GM23338 (cell line): ENCODE data around the gene RPRML. TPM values are rescaled to one million over a fixed set of nuclear protein-coding genes. Genes with fewer than 3 reads are reported as not detected.
"Not testable (repeated sequence)": the region's sequence is repeated elsewhere in the genome, so short reads cannot be mapped to it uniquely, and the experiment has no call there.

Experiments
- ATAC-seq: fragments of 200-7000 bp; cut with Tn5 transposase; 3 replicates; pipeline ENCODE4 v1.9.1; 2020
- DNase-seq: peaks from one replicate; pipeline ENCODE4 v3.0.0-alpha.2; 2015; ENCODE audit warnings: low spot score
- H2AFZ ChIP-seq: fragments of 200-600 bp; sonication (generic); 2 replicates; pipeline ENCODE4 v1.8.0; 2016; ENCODE audit warnings: antibody characterized with exemption, mild to moderate bottlenecking, moderate library complexity
- H3F3A ChIP-seq: fragments of 200-600 bp; sonication (generic); replicated peaks from 2 replicates; pipeline ENCODE4 v1.8.0; 2017; ENCODE audit warnings: antibody characterized with exemption, mixed run types, low read depth
- H3K27ac ChIP-seq: fragments of 200-600 bp; sonication (generic); 2 replicates; pipeline ENCODE4 v1.6.1; 2016; ENCODE audit warnings: low read depth
- H3K27me3 ChIP-seq: fragments of 200-600 bp; sonication (generic); 2 replicates; pipeline ENCODE4 v1.8.0; 2016; ENCODE audit warnings: mild to moderate bottlenecking, mixed run types, moderate library complexity; ENCODE audit not compliant: insufficient read depth
- H3K36me3 ChIP-seq: fragments of 200-600 bp; sonication (generic); 2 replicates; pipeline ENCODE4 v1.8.0; 2016; ENCODE audit warnings: mild to moderate bottlenecking; ENCODE audit not compliant: insufficient read depth
- H3K4me1 ChIP-seq: fragments of 200-600 bp; sonication (generic); 2 replicates; pipeline ENCODE4 v1.8.0; 2016; ENCODE audit warnings: mild to moderate bottlenecking, moderate library complexity; ENCODE audit not compliant: insufficient read depth
- H3K4me2 ChIP-seq: fragments of 200-600 bp; sonication (generic); 2 replicates; pipeline ENCODE4 v1.7.1; 2017; ENCODE audit warnings: mixed run types
- H3K4me3 ChIP-seq: fragments of 200-600 bp; sonication (generic); 2 replicates; pipeline ENCODE4 v1.6.1; 2016; ENCODE audit warnings: mixed run types
- H3K79me2 ChIP-seq: fragments of 200-600 bp; sonication (generic); replicated peaks from 2 replicates; pipeline ENCODE4 v1.8.0; 2017; ENCODE audit warnings: mild to moderate bottlenecking; ENCODE audit not compliant: insufficient read depth
- H3K9me2 ChIP-seq: fragments of 200-600 bp; sonication (generic); 2 replicates; pipeline ENCODE4 v1.8.0; 2017; ENCODE audit not compliant: insufficient read depth
- H4K20me1 ChIP-seq: fragments of 200-600 bp; sonication (generic); replicated peaks from 2 replicates; pipeline ENCODE4 v1.8.0; 2017; ENCODE audit warnings: mild to moderate bottlenecking; ENCODE audit not compliant: insufficient read depth
- H3K27ac Mint-ChIP-seq: 2 replicates; pipeline ENCODE4 v1.8.0; 2020; ENCODE audit warnings: inconsistent platforms, mild to moderate bottlenecking, moderate library complexity, mixed read lengths
- H3K27me3 Mint-ChIP-seq: 3 replicates; pipeline ENCODE4 v1.8.0; 2022; ENCODE audit warnings: low read depth, mild to moderate bottlenecking, moderate library complexity, mixed read lengths, inconsistent platforms; ENCODE audit not compliant: insufficient read depth, poor library complexity
- H3K36me3 Mint-ChIP-seq: 3 replicates; pipeline ENCODE4 v1.8.0; 2021; ENCODE audit warnings: low read depth, mild to moderate bottlenecking, inconsistent platforms, moderate library complexity, mixed read lengths
- H3K4me1 Mint-ChIP-seq: 3 replicates; pipeline ENCODE4 v1.8.0; 2020; ENCODE audit warnings: mild to moderate bottlenecking, inconsistent platforms, mixed read lengths
- H3K4me3 Mint-ChIP-seq: 3 replicates; pipeline ENCODE4 v1.8.0; 2021; ENCODE audit warnings: moderate library complexity, mild to moderate bottlenecking, inconsistent platforms, mixed read lengths
- H3K9me3 Mint-ChIP-seq: 3 replicates; pipeline ENCODE4 v1.8.0; 2020; ENCODE audit warnings: moderate library complexity, mild to moderate bottlenecking, inconsistent platforms, mixed read lengths
- CTCF ChIP-seq, 2 experiments: fragments of 200-600 bp in 1 of 2; sonication (generic) in 1 of 2; conservative IDR thresholded peaks; 2 replicates each; pipeline versions ENCODE4 v1.5.1 to v1.6.1; 2016 to 2017; ENCODE audit warnings: antibody characterized with exemption in 2 of 2, low read depth in 2 of 2, mild to moderate bottlenecking in 2 of 2, moderate library complexity in 1 of 2
- EZH2 ChIP-seq: fragments of 200-600 bp; sonication (generic); IDR thresholded peaks from one replicate; pipeline ENCODE4 v1.8.0; 2017; ENCODE audit warnings: antibody characterized with exemption, mild to moderate bottlenecking, low read depth; ENCODE audit not compliant: unreplicated experiment
- POLR2AphosphoS5 ChIP-seq: IDR thresholded peaks from 2 replicates; pipeline ENCODE4 v1.6.1; 2016; ENCODE audit warnings: antibody characterized with exemption, low read depth
- ZNF462 ChIP-seq: fragments of 250-450 bp; sonication (Bioruptor Pico); IDR thresholded peaks from 2 replicates; pipeline ENCODE4 v1.5.0; 2020; ENCODE audit warnings: mild to moderate bottlenecking, moderate library complexity
- long read RNA-seq: library from polyadenylated mRNA; unstranded; transcript quantifications from one replicate; pipeline ENCODE4 v2.0.0, GENCODE V29; 2020; ENCODE audit not compliant: unreplicated experiment
- polyA plus RNA-seq: library from polyadenylated mRNA; unstranded; fragments of >200 nt; fragmentation: Nextera tagmentation; extraction: Ambion mirVana; gene quantifications from 2 replicates; pipeline ENCODE4 v1.2.1, GENCODE V29; 2016
- total RNA-seq: library from RNA; depleted of rRNA; stranded (reverse); fragments of >200 nt; shearing (Covaris generic); gene quantifications from 2 replicates; pipeline ENCODE4 v1.2.3, GENCODE V29; 2014; rRNA removed

The RPRML gene
- total RNA-seq (8.4 and 16.4 TPM in 2 replicates), polyA plus RNA-seq (2.1 and 3.4 TPM in 2 replicates)
- long read RNA-seq, partial matches to known transcripts = 0 of 1 reads
- long read RNA-seq, other reads (novel, unspliced or antisense) = 0 of 1 reads

GRCh38 chr17:46979147-46979863, at the start of gene RPRML:
Gene RPRML (minus strand): TSS chr17:46979253. CDS start chr17:46979007, 246 bp downstream.
- peak; percentile 64 for DNase-seq
- no peak within 1 kb of the TSS for H3K27ac ChIP-seq
- H3K4me2 ChIP-seq = peak within 1 kb of the TSS; percentile 88
- H2AFZ ChIP-seq = peak within 1 kb of the TSS; percentile 84
- H3K9me3 Mint-ChIP-seq = no peaks in the 10 kb centered on the region; the same call in 2 of the 3 replicates
- no peak within 1 kb of the TSS for H3K27ac Mint-ChIP-seq
- H3K4me3 Mint-ChIP-seq = peak within 1 kb of the TSS; percentile 93
- no peaks in the 10 kb centered on the region for H4K20me1 ChIP-seq
- H3F3A ChIP-seq = peaks cover 7% of the 10 kb centered on the region; the same call in 1 of the 2 replicates
- H3K36me3 ChIP-seq = no peaks in the 10 kb centered on the region
- H3K4me1 ChIP-seq = peaks cover 41% of the 10 kb centered on the region
- H3K36me3 Mint-ChIP-seq = peaks cover 5% of the 10 kb centered on the region; the same call in 2 of the 3 replicates
- H3K79me2 ChIP-seq = no peaks in the 10 kb centered on the region
- TF ChIP-seq POLR2AphosphoS5 = 0 out of 2 replicates have a peak, but pooled peaks have one; percentile 40
- peak; percentile 45 for TF ChIP-seq EZH2
- TF ChIP-seq CTCF (conservative IDR thresholded peaks at IDR 0.05; ENCODE audit: low read depth in 2 of 2) = no peak
- TF ChIP-seq ZNF462 (CRISPR knock-in tag) = no peak
- ATAC-seq = peak; percentile 36
- H3K27me3 ChIP-seq = peaks cover 27% of the 10 kb centered on the region
- H3K4me3 ChIP-seq = peak within 1 kb of the TSS; percentile 76
- H3K27me3 Mint-ChIP-seq = peaks cover 39% of the 10 kb centered on the region
- H3K4me1 Mint-ChIP-seq = peaks cover 47% of the 10 kb centered on the region
- H3K9me2 ChIP-seq = 0 out of 2 replicates have a peak, but pooled peaks cover 3% of the 10 kb centered on the region

- not testable (repeated sequence) for DNase-seq, H3K27ac Mint-ChIP-seq, ATAC-seq, H3K4me3 ChIP-seq, H3K4me3 Mint-ChIP-seq, H3K27me3 Mint-ChIP-seq, H3K4me1 Mint-ChIP-seq, H3K27me3 ChIP-seq, H4K20me1 ChIP-seq, H3F3A ChIP-seq, H3K36me3 Mint-ChIP-seq, H3K27ac ChIP-seq, H3K79me2 ChIP-seq, H3K9me2 ChIP-seq, H2AFZ ChIP-seq, H3K9me3 Mint-ChIP-seq, H3K4me2 ChIP-seq, H3K36me3 ChIP-seq, H3K4me1 ChIP-seq
Measured at GRCh38 chr17:47016966-47017365, 37.9 kb upstream of the RPRML start.
